ENCODE data around the gene ACTL10.

The ACTL10 gene

GRCh38 chr20:33663161-33664084 is 3.3 kb upstream of the ACTL10 start:
- H3K4me1 ChIP-seq, result peaks cover 21% of the 10 kb centered on the region
- H3K9ac ChIP-seq, result peak overlapping the region; percentile 32
- no peaks in the 10 kb centered on the region for H3K9me3 ChIP-seq (ENCODE audit: control insufficient read depth, low read length)
- no peak for TF ChIP-seq CTCF (IDR thresholded peaks at IDR 0.05)
- peak overlapping the region; percentile 92 for H3K4me2 ChIP-seq (ENCODE audit: low read length)
- H3K4me3 ChIP-seq (ENCODE audit: low read depth, low read length), result peak overlapping the region; percentile 70
- H3K36me3 ChIP-seq (ENCODE audit: control insufficient read depth, insufficient read depth, low read length), result no peaks in the 10 kb centered on the region
- H3K27ac ChIP-seq, result peak overlapping the region; percentile 60
- H2AFZ ChIP-seq, result peak overlapping the region; percentile 93
- H3K27me3 ChIP-seq (ENCODE audit: control insufficient read depth, insufficient read depth, low read length), result no peaks in the 10 kb centered on the region
- H3K79me2 ChIP-seq, result no peaks in the 10 kb centered on the region

DNA sequence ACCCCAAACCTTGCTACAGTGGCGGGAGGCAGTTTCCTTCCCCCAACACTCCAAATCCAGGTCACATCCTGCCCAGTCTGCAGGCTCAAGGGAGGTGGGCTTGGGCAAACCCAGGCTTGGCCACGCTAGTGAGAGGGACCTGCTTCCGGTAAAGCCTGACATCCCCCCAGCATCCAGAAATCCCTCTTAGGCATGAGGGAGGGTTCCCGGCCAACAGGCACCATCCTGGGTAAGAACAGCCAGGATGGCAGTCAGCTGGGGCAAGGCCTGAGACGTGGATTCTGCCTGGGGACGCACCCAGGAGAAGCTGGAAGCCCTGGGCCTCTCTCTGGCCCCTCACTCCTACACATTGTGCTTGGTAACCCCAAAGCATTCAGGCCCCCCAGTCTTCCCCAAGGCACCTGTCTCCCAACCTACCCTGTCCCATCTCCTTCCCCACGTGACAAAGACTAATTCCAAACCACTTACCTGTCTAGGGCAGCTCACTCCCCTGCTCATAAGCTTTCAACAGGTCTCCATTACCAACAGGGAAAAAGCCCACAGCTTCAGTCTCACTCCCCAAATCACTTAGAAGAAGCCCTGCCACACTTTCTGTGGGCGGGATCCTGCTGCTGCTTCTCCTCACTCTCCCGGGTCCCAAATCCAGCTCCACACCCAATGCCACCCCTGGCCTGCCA is 2.5 kb upstream of the ACTL10 start:
- Histone ChIP-seq H3K27me3 (ENCODE audit: control insufficient read depth, insufficient read depth, low read length) (no peaks in the 10 kb centered on the region), H3K4me1 (peaks cover 21% of the 10 kb centered on the region), H2AFZ (peak overlapping the region; percentile 93), H3K9me3 (ENCODE audit: control insufficient read depth, low read length) (no peaks in the 10 kb centered on the region), H3K9ac (peak overlapping the region; percentile 32), H3K79me2 (no peaks in the 10 kb centered on the region), H3K27ac (peak overlapping the region; percentile 60), H3K4me2 (ENCODE audit: low read length) (peak overlapping the region; percentile 92), H3K4me3 (ENCODE audit: low read depth, low read length) (peak overlapping the region; percentile 70), H3K36me3 (ENCODE audit: control insufficient read depth, insufficient read depth, low read length) (no peaks in the 10 kb centered on the region)
- TF ChIP-seq CTCF (IDR thresholded peaks at IDR 0.05), result no peak

- Histone ChIP-seq H3K36me3 (ENCODE audit: control insufficient read depth, insufficient read depth, low read length) (no peaks in the 10 kb centered on the region), H3K4me3 (ENCODE audit: low read depth, low read length) (no peak overlapping the region), H3K27me3 (ENCODE audit: control insufficient read depth, insufficient read depth, low read length) (no peaks in the 10 kb centered on the region), H3K27ac (no peak overlapping the region), H3K4me1 (peaks cover 21% of the 10 kb centered on the region), H3K4me2 (ENCODE audit: low read length) (no peak overlapping the region), H2AFZ (no peak overlapping the region), H3K9ac (no peak overlapping the region), H3K79me2 (no peaks in the 10 kb centered on the region), H3K9me3 (ENCODE audit: control insufficient read depth, low read length) (no peaks in the 10 kb centered on the region)
- no peak for TF ChIP-seq CTCF (IDR thresholded peaks at IDR 0.05)
These were observed 2.0 kb upstream of the ACTL10 start for GRCh38 chr20:33664762-33665144.

DNA sequence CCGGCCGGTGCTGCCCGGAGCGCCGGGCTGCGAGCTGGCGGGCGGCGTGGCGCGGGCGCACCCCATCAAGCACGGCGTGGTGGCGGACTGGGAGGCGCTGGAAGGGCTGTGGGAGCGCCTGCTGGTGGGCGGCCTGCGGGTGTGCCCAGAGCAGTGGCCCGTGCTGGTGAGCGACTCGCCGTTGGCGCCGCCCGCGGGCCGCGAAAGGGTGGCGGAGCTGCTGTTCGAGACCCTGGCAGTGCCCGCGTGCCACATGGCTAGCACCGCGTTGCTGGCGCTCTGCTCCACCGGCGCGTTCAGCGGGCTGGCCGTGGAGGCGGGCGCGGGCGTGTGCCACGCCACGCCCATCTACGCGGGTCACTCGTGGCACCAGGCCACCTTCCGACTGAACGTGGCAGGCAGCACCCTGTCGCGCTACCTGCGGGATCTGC is 517 bp downstream of the ACTL10 start:
- Histone ChIP-seq H3K4me2 (ENCODE audit: low read length) (peak overlapping the region; percentile 70), H3K27ac (peak overlapping the region; percentile 80), H3K9ac (no peak overlapping the region), H3K27me3 (ENCODE audit: control insufficient read depth, insufficient read depth, low read length) (no peaks in the 10 kb centered on the region), H3K9me3 (ENCODE audit: control insufficient read depth, low read length) (no peaks in the 10 kb centered on the region), H3K4me3 (ENCODE audit: low read depth, low read length) (peak overlapping the region; percentile 44), H3K4me1 (peaks cover 21% of the 10 kb centered on the region), H3K36me3 (ENCODE audit: control insufficient read depth, insufficient read depth, low read length) (no peaks in the 10 kb centered on the region), H3K79me2 (no peaks in the 10 kb centered on the region), H2AFZ (peak overlapping the region; percentile 98)
- TF ChIP-seq CTCF (IDR thresholded peaks at IDR 0.05), result no peak
